NB4 (cell line): ENCODE data around the gene SLC7A5.

ENCODE experiments used
- CTCF ChIP-seq: IDR thresholded peaks from one replicate; pipeline ENCODE4 v1.5.1; 2012; ENCODE audit warnings: low read depth, low read length
- TF ChIP-seq, protein P1 (sequence below): IDR thresholded peaks from 2 replicates; pipeline ENCODE4 v1.6.1; 2011; ENCODE audit warnings: low read depth, low read length

- no peak for TF ChIP-seq CTCF
- TF ChIP-seq, protein P1, sequence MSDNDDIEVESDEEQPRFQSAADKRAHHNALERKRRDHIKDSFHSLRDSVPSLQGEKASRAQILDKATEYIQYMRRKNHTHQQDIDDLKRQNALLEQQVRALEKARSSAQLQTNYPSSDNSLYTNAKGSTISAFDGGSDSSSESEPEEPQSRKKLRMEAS: no peak
Measured at GRCh38 chr16:87790292-87791100, 78.8 kb downstream of the SLC7A5 start.
